GM23248 (cell line): Measurements from ENCODE around the gene TUBA1C. TPM values are rescaled to one million over a fixed set of nuclear protein-coding genes. Genes with fewer than 3 reads are reported as not detected.
A peak's percentile ranks its signal among the peaks of the same experiment; 100 is the strongest.

Source experiments
- DNase-seq: peaks from one replicate; pipeline ENCODE4 v3.0.0-alpha.2; 2015
- H2AFZ ChIP-seq: fragments of 200-600 bp; sonication (generic); 2 replicates; pipeline ENCODE4 v1.6.1; 2016; ENCODE audit warnings: antibody characterized with exemption
- H3F3A ChIP-seq: fragments of 200-600 bp; sonication (generic); 2 replicates; pipeline ENCODE4 v1.6.1; 2016; ENCODE audit warnings: mild to moderate bottlenecking, antibody characterized with exemption, mixed run types; ENCODE audit not compliant: insufficient read depth
- H3K27ac ChIP-seq: fragments of 200-600 bp; sonication (generic); 2 replicates; pipeline ENCODE4 v1.5.1; 2016; ENCODE audit warnings: mild to moderate bottlenecking
- H3K27me3 ChIP-seq: fragments of 200-600 bp; sonication (generic); replicated peaks from 2 replicates; pipeline ENCODE4 v1.6.1; 2016; ENCODE audit warnings: mild to moderate bottlenecking; ENCODE audit not compliant: insufficient read depth
- H3K36me3 ChIP-seq: fragments of 200-600 bp; sonication (generic); 2 replicates; pipeline ENCODE4 v1.6.1; 2016; ENCODE audit warnings: low read depth, mild to moderate bottlenecking
- H3K4me1 ChIP-seq: fragments of 200-600 bp; sonication (generic); 2 replicates; pipeline ENCODE4 v1.6.1; 2016; ENCODE audit warnings: mild to moderate bottlenecking; ENCODE audit not compliant: insufficient read depth
- H3K4me2 ChIP-seq: fragments of 200-600 bp; sonication (generic); one replicate; pipeline ENCODE4 v1.6.1; 2016; ENCODE audit warnings: mild to moderate bottlenecking; ENCODE audit not compliant: unreplicated experiment
- H3K4me3 ChIP-seq: fragments of 200-600 bp; sonication (generic); 2 replicates; pipeline ENCODE4 v1.5.1; 2016; ENCODE audit warnings: mild to moderate bottlenecking
- H3K79me2 ChIP-seq: fragments of 200-600 bp; sonication (generic); 2 replicates; pipeline ENCODE4 v1.6.1; 2016; ENCODE audit warnings: mild to moderate bottlenecking; ENCODE audit not compliant: insufficient read depth
- H3K9ac ChIP-seq: fragments of 200-600 bp; sonication (generic); 2 replicates; pipeline ENCODE4 v1.6.1; 2016; ENCODE audit warnings: mild to moderate bottlenecking
- H3K9me2 ChIP-seq: fragments of 200-600 bp; sonication (generic); 2 replicates; pipeline ENCODE4 v1.6.1; 2016; ENCODE audit warnings: mixed run types, mild to moderate bottlenecking, moderate library complexity; ENCODE audit not compliant: insufficient read depth
- H3K9me3 ChIP-seq: fragments of 200-600 bp; sonication (generic); one replicate; pipeline ENCODE4 v1.6.1; 2017; ENCODE audit warnings: low read depth
- H4K20me1 ChIP-seq: fragments of 200-600 bp; sonication (generic); 2 replicates; pipeline ENCODE4 v1.6.0; 2016; ENCODE audit not compliant: insufficient read depth
- EZH2 ChIP-seq: fragments of 200-600 bp; sonication (generic); IDR thresholded peaks from 2 replicates; pipeline ENCODE4 v1.6.1; 2018; ENCODE audit warnings: antibody characterized with exemption, mild to moderate bottlenecking; ENCODE audit not compliant: insufficient read depth, poor library complexity, severe bottlenecking
- EZH2phosphoT487 ChIP-seq: fragments of 200-600 bp; sonication (generic); IDR thresholded peaks from 2 replicates; pipeline ENCODE4 v1.6.1; 2018; ENCODE audit warnings: antibody characterized with exemption, moderate library complexity, mild to moderate bottlenecking, low read depth; ENCODE audit not compliant: insufficient read depth
- WGBS, 2 experiments: methylation state at CpG; one replicate each; pipeline ENCODE4 v1.1.6; 2015 to 2017; ENCODE audit warnings: low lambda C conversion rate in 2 of 2, low coverage in 1 of 2; ENCODE audit errors: missing lambda C conversion rate in 2 of 2; 5-methylcytosine and 5-hydroxymethylcytosine counted together
- in situ Hi-C: fragments of 300-500 bp; cut with MboI; formaldehyde crosslinking; loops from 2 replicates; pipeline ENCODE4 v1.15.0; 2020
- polyA plus RNA-seq: library from polyadenylated mRNA; unstranded; fragments of >200 nt; fragmentation: Nextera tagmentation; extraction: Ambion mirVana; gene quantifications from 2 replicates; pipeline ENCODE4 v1.2.1, GENCODE V29; 2016
- total RNA-seq: library from RNA; depleted of rRNA; stranded (reverse); fragments of >200 nt; shearing (Covaris generic); gene quantifications from 2 replicates; pipeline ENCODE4 v1.2.3, GENCODE V29; 2014

TUBA1C gene
- total and polyA plus RNA-seq, 2 experiments from 2014 or later = 301 to 473 TPM

GRCh38 chr12:49223590-49224369, 41.1 kb upstream of the TUBA1C start:
- Histone ChIP-seq H3K36me3 (no peaks in the 10 kb centered on the region), H3K27ac (peak overlapping the region; percentile 61; the same call in 1 of the 2 replicates), H2AFZ (peak overlapping the region; percentile 26; the same call in 1 of the 2 replicates), H3K9ac (no peak overlapping the region), H3K79me2 (no peaks in the 10 kb centered on the region), H3F3A (peaks cover 12% of the 10 kb centered on the region), H3K4me2 (no peak overlapping the region), H3K4me1 (peaks cover 13% of the 10 kb centered on the region), H3K9me3 (no peaks in the 10 kb centered on the region), H3K9me2 (no peaks in the 10 kb centered on the region), H3K27me3 (no peaks in the 10 kb centered on the region), H4K20me1 (no peaks in the 10 kb centered on the region), H3K4me3 (no peak overlapping the region)
- 98% methylated on average over 3 of the region's 3 CpGs for WGBS, 2 experiments
- DNase-seq = no peak
- in situ Hi-C loops = no loop called here
- TF ChIP-seq EZH2 (no peak), EZH2phosphoT487 (no peak)

- in situ Hi-C loops = no loop called here
- peaks cover 12% of the 10 kb centered on the region for H3F3A ChIP-seq
- peak overlapping the region; percentile 44; the same call in 1 of the 2 replicates for H2AFZ ChIP-seq
- H3K4me3 ChIP-seq = no peak overlapping the region
- TF ChIP-seq EZH2 (no peak), EZH2phosphoT487 (no peak)
- H3K27me3 ChIP-seq = no peaks in the 10 kb centered on the region
- peak; percentile 14 for DNase-seq
- no peaks in the 10 kb centered on the region for H4K20me1 ChIP-seq
- no peak overlapping the region for H3K9ac ChIP-seq
- no peaks in the 10 kb centered on the region for H3K79me2 ChIP-seq
- no peaks in the 10 kb centered on the region for H3K36me3 ChIP-seq
- H3K9me3 ChIP-seq = no peaks in the 10 kb centered on the region
- H3K9me2 ChIP-seq = no peaks in the 10 kb centered on the region
- no peak overlapping the region for H3K4me2 ChIP-seq
- H3K27ac ChIP-seq = no peak overlapping the region
- WGBS, 2 experiments = 74 to 83% methylated on average over 7 of the region's 7 CpGs
- H3K4me1 ChIP-seq = peaks cover 13% of the 10 kb centered on the region
Measured at GRCh38 chr12:49225576-49226166, 39.2 kb upstream of the TUBA1C start.

- no peaks in the 10 kb centered on the region for H3K36me3 ChIP-seq
- no peak for DNase-seq
- no peak overlapping the region for H3K4me3 ChIP-seq
- TF ChIP-seq EZH2 (no peak), EZH2phosphoT487 (no peak)
- in situ Hi-C loops = no loop called here
- H3K4me1 ChIP-seq = peaks cover 6% of the 10 kb centered on the region
- no peaks in the 10 kb centered on the region for H3K27me3 ChIP-seq
- H3K4me2 ChIP-seq = no peak overlapping the region
- peaks cover 11% of the 10 kb centered on the region for H3F3A ChIP-seq
- H2AFZ ChIP-seq = no peak overlapping the region
- no peaks in the 10 kb centered on the region for H3K79me2 ChIP-seq
- H3K9ac ChIP-seq = no peak overlapping the region
- H3K9me2 ChIP-seq = no peaks in the 10 kb centered on the region
- no peak overlapping the region for H3K27ac ChIP-seq
- H4K20me1 ChIP-seq = no peaks in the 10 kb centered on the region
- no peaks in the 10 kb centered on the region for H3K9me3 ChIP-seq
- 89 to 96% methylated on average over 3 of the region's 3 CpGs for WGBS, 2 experiments
Measured at GRCh38 chr12:49227713-49228112, 37.2 kb upstream of the TUBA1C start.

GRCh38 chr12:49228653-49229052, 36.2 kb upstream of the TUBA1C start:
- no peaks in the 10 kb centered on the region for H3K9me2 ChIP-seq
- TF ChIP-seq EZH2 (no peak), EZH2phosphoT487 (no peak)
- H3K36me3 ChIP-seq = no peaks in the 10 kb centered on the region
- no peak overlapping the region for H2AFZ ChIP-seq
- WGBS, 2 experiments = 87 to 88% methylated on average over 3 of the region's 3 CpGs
- DNase-seq = no peak
- in situ Hi-C loops = no loop called here
- H3K4me3 ChIP-seq = no peak overlapping the region
- H3K27me3 ChIP-seq = no peaks in the 10 kb centered on the region
- H3K4me1 ChIP-seq = no peaks in the 10 kb centered on the region
- H3F3A ChIP-seq = peaks cover 2% of the 10 kb centered on the region
- no peaks in the 10 kb centered on the region for H4K20me1 ChIP-seq
- no peak overlapping the region for H3K4me2 ChIP-seq
- no peak overlapping the region for H3K27ac ChIP-seq
- no peaks in the 10 kb centered on the region for H3K9me3 ChIP-seq
- H3K79me2 ChIP-seq = no peaks in the 10 kb centered on the region
- H3K9ac ChIP-seq = no peak overlapping the region
